ENCODE measurements around the gene SDCCAG8.

Gene SDCCAG8

DNA sequence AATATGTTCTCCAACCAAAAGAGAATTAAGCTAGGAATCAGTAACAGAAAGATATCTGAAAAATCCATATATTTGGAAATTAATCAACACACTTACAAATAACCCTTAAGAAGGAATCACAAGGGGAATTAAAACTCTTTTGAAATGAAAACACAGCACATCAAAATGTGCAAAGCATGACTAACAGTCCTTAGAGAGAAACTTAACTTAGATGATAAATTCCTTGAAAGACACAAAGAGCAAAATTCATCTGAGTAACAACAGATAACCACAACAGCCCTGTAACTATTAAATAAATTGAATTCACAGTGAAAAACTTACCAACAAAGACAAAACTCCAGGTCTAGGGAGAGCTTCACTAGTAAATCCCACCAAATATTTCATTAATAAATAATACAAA lies 283.8 kb downstream of the SDCCAG8 start:
- Mint-ChIP-seq H3K36me3 (peaks cover 41% of the 10 kb centered on the region), H3K27ac (peak overlapping the region; percentile 9), H3K4me1 (peaks cover 11% of the 10 kb centered on the region), H3K4me3 (no peak overlapping the region), H3K27me3 (no peaks in the 10 kb centered on the region), H3K9me3 (peaks cover 6% of the 10 kb centered on the region)

DNA sequence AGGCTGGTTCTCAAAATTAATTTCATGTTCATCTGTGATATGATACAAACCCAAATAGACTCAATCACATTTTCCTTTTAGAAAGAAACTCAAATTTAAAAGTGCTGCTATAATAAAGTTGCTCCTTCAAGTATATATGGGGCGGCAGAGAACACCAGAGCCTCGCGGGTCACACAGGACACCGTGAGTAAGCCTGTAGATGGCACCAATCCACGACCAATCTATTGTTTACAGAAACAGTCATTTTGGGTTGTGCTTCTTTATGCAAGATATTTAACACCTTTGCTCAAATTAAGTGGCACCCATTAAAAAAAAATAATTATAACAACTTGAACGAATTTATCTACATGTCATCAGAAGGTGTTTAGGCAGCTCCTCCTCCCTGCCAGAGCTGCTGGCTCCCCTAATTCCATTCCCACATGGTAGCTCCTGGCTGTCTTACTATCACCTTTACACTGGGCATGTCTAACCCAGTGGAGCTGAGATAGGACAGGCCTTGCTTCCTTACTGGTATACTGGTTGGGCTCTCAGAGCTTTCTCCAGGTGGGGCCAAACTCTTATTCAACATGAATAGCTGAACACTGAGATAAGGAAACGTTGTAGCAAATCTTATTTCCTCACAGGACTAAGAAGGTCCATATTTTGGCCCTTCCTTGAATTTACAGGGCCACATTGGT lies 287.0 kb downstream of the SDCCAG8 start:
- Mint-ChIP-seq H3K9me3 (no peaks in the 10 kb centered on the region), H3K36me3 (peaks cover 32% of the 10 kb centered on the region), H3K27me3 (no peaks in the 10 kb centered on the region), H3K4me1 (peaks cover 11% of the 10 kb centered on the region), H3K4me3 (no peak overlapping the region), H3K27ac (no peak overlapping the region)

DNA sequence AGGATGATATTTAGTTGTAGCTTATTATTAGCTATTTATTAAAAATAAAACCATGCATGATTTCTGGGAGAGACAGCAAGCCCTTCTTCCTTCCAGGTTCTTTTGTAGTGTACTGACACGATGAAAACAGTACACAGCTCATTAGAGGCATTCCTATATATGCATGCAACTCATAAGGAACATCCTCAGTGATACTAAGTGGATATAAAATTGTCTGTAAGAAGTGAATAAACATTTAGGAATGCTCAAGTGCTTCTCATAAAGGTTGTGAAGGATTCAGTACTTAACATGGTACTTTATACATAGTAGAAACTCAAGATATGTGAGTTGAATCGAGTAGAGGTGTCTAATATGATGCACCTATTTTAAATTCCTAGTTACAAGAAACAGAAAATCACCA lies 287.7 kb downstream of the SDCCAG8 start:
- Mint-ChIP-seq H3K27me3 (no peaks in the 10 kb centered on the region), H3K9me3 (no peaks in the 10 kb centered on the region), H3K27ac (no peak overlapping the region), H3K4me3 (no peak overlapping the region), H3K4me1 (peaks cover 11% of the 10 kb centered on the region), H3K36me3 (peaks cover 30% of the 10 kb centered on the region)

DNA sequence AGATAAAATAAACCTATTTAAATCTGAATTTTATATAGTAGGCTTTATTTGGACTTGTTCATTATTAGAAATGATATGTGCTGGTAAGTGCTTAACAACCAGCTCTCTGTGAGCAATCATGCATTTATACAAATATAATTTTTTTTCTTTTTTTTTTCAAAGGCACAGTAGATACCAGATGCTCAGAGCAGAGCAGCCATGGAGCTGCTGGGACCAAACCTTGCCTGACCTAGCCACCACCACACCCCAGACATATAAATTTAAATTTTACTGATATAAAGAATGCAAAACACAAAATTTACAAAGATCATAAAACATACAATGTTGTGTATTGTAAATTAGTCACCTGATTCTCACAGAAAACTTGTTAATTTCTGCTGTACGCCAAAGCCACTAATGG lies 290.6 kb downstream of the SDCCAG8 start:
- Mint-ChIP-seq H3K27ac (no peak overlapping the region), H3K4me1 (peaks cover 14% of the 10 kb centered on the region), H3K4me3 (no peak overlapping the region), H3K36me3 (peaks cover 27% of the 10 kb centered on the region), H3K9me3 (no peaks in the 10 kb centered on the region), H3K27me3 (no peaks in the 10 kb centered on the region)

DNA sequence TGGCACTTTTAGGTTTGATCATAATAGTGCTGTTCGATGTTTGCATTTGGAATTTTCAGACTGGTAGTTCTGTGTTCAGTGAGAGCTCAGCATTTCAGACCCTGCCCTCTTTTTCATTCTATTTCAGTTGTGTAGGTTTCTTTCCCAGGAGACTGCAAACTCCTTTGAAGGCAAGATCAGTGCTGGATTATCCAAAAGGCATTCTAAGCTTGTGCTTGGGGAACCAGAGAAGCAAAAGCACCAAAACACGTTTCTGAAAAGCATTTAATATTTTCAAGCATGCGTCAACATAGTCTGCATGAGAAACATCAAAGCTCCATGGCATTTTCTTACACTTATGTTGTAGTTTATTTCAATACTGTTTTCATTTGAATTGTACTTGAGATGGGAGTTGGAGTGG lies 292.1 kb downstream of the SDCCAG8 start:
- H3K4me1 Mint-ChIP-seq, result peaks cover 12% of the 10 kb centered on the region
- H3K36me3 Mint-ChIP-seq, result peaks cover 29% of the 10 kb centered on the region
- no peak overlapping the region for H3K4me3 Mint-ChIP-seq
- no peaks in the 10 kb centered on the region for H3K9me3 Mint-ChIP-seq
- H3K27me3 Mint-ChIP-seq, result no peaks in the 10 kb centered on the region
- no peak overlapping the region for H3K27ac Mint-ChIP-seq

DNA sequence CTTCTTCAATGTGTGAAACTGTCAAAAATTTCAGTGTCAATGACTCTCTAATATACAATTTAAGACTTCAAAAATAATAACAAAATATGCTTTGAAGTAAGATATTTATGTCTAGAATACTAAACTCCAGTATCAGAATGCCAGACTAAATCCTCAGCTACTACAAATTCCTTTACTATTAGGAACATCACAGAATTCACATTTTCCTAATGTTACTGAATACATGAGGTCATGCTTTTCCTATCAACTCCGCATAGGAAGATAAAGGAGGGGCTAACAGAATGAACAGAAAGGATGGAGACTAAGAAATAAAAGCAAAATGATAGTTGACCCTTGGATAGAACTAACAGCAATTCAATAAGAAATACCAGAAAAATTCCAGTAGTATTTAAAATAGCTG lies 292.7 kb downstream of the SDCCAG8 start:
- no peaks in the 10 kb centered on the region for H3K27me3 Mint-ChIP-seq

DNA sequence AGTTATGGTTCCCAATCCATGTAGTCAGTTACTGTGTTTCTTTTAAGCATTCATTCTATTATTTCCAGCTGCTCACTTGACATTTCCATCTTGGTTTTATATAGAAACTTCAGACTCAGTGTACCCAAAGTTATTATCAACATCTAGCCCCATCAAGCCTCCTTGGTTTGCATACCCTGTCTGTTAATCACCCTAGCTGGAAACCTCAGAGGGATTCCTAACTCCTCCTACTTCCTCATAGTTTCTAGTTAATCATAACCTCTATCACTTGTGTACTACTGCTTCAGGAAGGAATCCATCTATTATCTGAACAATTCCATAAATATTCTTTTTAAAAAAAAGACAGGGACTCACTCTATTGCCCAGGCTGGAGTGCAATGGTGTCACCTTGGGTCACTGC lies 293.3 kb downstream of the SDCCAG8 start:
- Mint-ChIP-seq H3K4me3 (no peak overlapping the region), H3K4me1 (peaks cover 3% of the 10 kb centered on the region), H3K9me3 (no peaks in the 10 kb centered on the region), H3K27me3 (no peaks in the 10 kb centered on the region), H3K36me3 (peaks cover 20% of the 10 kb centered on the region), H3K27ac (peak overlapping the region; percentile 31)

More for the DNA sequence above, 292.7 kb downstream of the SDCCAG8 start:
- H3K9me3 Mint-ChIP-seq, result no peaks in the 10 kb centered on the region
- peaks cover 26% of the 10 kb centered on the region for H3K36me3 Mint-ChIP-seq
- H3K4me1 Mint-ChIP-seq, result peaks cover 8% of the 10 kb centered on the region
- H3K4me3 Mint-ChIP-seq, result no peak overlapping the region
- no peak overlapping the region for H3K27ac Mint-ChIP-seq
